Skin epidermis (tissue), 12 donors: ENCODE data around the gene SLC25A22.

Source experiments
- H3K27ac ChIP-seq, 21 experiments: fragments of 200-600 bp; sonication (generic) in 11 of 21; one replicate each; pipeline ENCODE4 v1.5.0; 2020; ENCODE audit warnings: mild to moderate bottlenecking in 3 of 21, inconsistent platforms in 2 of 21, moderate library complexity in 2 of 21
- H3K4me3 ChIP-seq, 7 experiments: fragments of 200-600 bp; sonication (generic) in 2 of 7; one replicate each; pipeline ENCODE4 v1.5.0; 2020; ENCODE audit warnings: inconsistent platforms in 2 of 7, mild to moderate bottlenecking in 2 of 7, moderate library complexity in 1 of 7

The SLC25A22 gene

DNA sequence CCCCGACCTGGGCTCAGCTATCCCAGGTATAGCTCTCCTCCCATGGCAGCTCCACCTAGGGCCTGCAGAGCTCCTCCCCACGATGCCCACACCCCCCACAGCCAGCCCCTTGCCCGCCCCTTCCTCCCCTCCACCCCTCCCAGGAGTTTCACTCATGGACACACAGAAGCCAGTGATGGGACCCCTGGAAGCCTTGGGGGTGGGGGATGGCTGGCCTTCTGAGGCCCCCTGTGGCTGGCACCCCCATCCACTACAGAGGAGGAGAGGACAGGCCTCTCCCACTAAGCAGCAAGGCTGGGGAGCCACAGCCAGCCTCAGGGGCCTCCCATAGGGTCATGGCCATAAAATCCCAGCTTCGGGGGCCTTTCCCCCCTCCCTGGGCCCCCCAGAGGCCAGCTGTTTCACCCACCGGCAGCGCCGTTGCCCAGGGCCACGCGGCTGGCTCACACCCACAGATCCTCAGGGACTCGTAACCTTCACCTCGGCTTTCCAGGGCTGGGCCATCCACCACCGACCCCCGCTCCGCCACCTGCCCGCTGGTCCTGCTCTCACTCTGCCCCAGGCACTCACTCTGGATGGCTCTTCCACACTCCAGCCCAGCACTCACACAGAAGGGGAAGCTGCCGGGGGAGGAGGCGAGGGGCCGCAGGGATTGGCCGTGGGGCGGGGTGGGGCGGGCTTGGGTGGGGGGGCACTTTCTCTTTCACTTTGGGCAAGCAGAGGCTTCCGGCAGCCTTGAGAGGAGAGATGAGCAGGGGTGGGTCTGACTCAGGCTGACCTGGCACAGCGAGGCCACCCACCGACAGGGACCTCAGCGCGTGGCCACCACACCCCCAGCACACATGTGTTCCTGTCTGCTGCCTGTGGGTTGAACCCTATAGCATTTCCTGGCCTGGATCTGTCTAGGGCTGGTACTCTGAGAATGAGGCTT, 2.2 kb downstream of the SLC25A22 start:
- H3K27ac ChIP-seq, result peak overlapping the region; percentile 34 to 91 (median 84)
- peak overlapping the region; percentile 63 to 90 (median 77) for H3K4me3 ChIP-seq

DNA sequence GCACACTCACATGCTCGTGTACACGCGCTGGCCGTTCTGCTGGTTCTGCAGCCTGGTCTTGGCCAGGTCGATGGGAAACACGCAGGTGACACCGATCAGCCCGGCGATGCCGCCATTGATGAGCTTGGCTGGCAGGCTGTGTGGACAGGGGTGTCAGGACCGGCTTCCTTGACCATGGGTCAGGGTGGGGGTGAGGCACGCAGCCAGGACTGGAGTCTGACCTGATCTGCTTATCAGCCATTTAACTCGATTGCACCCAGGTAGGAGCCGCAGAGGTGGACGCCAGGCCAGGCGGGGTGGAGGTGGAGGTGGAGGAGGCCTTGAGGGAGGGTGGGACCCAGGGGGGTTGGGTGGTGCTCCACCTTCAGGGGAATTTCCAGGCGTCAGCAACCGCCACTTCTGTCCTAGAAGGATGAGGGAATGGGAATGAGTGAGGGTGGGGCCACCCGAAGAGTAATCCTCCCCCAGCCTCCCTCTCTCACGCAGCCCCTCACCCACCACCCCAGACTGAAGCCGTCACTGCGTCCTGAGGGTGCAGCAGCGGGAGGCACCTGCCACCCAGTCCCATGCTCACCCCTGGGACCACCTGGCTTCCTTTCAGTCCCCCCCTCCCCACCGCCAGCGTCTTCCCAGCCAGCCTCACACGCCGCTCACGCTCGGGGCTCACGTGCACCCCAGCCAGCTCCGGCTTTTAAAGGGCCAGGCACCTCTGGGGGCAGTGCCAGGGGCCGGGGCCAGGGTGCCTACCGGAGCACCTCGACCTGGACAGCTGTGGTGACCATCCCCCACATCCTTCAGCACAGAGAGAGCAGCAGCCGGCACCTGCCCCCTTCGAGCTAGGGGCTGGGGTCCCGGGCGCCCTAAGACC, 3.1 kb downstream of the SLC25A22 start:
- peak overlapping the region; percentile 63 to 90 (median 77) for H3K4me3 ChIP-seq
- H3K27ac ChIP-seq, result peak overlapping the region in 19 of 21 experiments; percentile 71 to 91 (median 84)

DNA sequence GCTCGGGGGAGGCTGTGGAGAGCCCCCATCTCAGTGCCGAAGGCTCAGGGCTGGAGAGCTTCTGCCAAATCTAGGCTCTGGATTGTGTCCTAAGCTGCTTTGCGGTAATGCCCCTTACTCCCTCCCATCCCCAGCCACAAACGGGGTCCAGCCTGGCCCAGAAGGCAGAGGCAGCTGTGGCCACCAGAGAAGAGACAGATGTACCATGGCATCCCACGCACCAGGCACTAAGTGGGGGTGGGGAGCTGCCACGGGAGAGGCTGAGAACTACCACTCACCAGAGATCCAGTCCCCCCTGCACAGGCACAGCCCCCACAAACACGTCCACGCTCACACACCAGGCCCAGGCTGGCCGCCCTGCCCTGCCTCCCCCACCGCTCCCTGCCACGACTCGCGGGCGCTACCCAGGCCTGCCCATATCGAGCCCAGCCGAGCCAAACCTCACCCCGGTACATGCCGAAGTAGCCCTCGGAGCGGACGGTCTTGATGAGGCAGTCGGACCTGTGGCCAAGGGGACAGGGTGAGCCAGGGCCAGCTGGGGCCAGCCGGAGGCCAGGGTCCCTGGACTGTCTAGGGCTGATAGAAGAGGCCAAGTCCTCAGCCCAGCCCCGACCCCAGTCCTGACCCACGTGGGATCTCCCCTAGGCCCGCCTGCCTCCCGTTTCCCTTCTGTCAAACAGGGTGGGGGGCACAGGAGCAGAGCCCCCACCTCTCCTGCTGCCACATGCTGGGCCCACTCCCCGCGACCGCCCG, 3.9 kb downstream of the SLC25A22 start:
- H3K27ac ChIP-seq, result peak overlapping the region in 1 of 21 experiments; percentile 5

DNA sequence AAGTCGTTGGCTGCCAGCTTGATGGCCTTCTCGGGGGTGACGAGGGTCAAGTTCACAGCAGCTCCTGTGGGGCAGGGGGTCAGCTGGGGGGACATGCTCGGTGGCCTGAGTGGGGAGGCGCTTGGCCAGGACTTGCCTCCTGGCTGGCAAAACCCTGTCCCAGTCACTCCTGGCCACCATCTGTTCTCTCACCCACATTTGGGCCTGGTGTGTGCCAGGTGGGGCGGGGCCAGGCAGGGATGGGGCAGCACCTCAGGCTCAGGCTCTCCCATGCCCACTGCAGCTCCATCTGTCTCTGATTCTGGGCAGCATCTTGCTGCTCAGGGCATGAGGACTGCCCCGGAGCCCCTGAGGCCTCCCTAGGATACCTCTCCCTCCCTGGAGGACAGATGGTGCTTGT, 4.5 kb downstream of the SLC25A22 start:
- Histone ChIP-seq H3K4me3 (no peak overlapping the region), H3K27ac (no peak overlapping the region)

More for the DNA sequence above, 3.9 kb downstream of the SLC25A22 start:
- H3K4me3 ChIP-seq, result no peak overlapping the region

DNA sequence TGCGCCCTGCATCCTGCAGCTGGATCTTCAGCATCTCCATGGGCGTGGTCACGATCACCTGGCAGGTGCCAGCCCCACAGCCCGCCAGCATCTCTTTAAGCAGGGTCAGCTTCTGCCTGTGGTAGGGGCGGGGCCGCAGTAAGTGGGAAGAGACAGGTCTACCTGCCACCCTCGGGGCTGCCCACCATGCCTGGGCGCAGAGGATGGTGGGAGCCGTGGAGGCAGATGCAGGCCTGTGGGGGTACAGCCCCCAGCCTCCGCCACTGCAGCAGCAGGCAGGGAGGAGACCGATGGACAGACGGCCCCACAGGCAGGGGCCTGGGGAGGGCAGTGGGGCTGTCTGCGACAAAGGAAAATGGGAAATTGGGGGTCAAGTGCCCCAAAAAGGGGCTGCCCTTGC, 5.2 kb downstream of the SLC25A22 start:
- H3K4me3 ChIP-seq, result no peak overlapping the region
- no peak overlapping the region for H3K27ac ChIP-seq

DNA sequence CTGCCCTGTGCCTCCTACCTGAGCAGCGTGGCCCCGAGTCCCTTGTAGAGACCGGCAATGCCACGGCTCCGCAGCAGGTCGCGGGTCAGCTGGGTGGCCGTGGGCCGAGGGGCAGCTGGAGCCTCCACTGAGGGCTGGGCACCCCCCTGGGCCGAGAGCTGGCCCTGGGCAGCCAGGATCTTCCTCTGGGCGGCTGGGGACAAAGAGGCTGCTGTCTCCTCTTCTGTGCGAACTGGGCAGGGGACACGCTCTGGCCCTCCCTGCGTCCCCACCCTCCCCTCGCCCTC, 5.6 kb downstream of the SLC25A22 start:
- Histone ChIP-seq H3K27ac (no peak overlapping the region), H3K4me3 (no peak overlapping the region)

DNA sequence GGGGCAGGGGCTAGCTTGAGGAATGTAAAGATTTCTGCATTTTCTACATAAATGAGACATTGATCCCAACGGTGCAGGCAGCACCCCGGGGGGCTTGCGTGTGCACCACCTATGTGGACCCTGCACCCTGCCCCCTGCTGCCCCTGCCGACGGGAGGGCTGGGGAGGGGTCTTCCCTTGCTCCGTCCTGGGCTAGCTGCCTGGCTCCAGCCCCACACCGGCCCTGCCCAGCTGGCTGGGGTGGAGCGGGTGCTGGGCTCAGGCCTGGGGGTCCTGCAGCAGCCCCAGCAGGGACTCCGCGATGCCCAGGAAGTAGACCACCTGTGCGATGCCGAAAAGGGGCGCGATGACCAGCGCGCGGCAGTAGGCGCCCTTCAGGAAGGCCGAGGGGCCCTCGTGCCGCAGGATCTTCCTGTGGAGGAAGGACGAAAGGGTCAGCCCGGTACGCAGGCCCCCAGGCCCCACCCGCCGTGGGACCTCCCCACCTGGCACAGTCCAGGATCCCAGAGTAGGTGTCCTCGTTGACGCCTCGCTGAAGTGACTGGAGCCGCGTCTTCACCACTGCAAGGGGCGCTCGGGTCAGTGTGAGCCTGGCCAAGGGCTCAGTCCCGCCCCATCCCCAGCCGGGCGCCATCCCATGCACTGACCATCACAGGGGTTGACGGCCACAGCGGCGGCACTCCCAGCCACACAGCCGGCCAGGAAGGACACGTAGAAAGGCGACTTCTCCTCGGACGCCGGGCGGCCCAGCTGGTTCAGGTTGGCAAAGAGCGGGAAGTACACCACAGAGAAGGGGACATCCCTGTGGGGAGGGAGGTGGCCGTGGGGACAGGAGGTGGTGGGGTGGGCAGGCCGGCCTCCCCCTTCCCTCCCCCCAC, 6.2 kb downstream of the SLC25A22 start:
- Histone ChIP-seq H3K27ac (no peak overlapping the region), H3K4me3 (no peak overlapping the region)

DNA sequence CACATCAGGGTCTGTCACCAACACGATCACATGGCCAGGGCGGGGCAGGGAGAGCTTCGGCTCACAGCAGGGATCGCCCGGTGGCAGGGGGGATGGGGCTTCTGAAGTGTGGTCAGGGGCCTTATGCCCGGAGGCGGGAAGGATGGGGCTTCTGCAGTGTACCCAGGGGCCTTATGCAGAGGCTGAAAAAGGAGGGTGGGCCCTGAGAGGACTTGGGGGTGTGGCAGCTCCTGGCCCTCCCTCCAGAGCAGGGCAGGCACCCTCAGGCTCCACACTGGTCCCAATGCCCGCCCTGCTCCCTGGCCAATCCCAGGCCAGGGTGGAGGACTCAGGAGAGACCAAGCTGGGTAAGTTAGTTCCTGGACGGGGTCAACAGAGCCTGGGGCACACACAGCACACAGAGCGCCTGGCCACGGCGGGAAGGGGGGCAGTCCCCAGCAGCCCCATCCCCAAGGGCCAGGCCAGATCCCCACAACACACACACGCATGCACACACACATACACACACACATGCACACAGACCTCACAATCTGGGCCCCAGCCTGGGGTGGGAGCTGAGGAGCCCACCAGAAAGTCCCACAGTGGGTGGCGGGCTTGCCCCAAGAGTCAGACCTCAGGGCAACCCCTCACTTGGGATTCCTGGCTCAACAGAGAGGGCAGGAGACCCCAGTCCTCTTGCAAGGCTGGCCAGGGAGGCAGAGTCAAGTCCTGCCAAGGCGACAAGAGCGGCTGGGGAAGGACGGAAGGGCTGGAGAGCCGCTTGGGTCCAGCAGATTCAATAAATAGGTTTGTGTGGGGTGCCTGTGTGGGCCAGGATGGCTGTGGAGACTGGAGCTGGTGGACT, 7.1 kb downstream of the SLC25A22 start:
- peak overlapping the region in 1 of 21 experiments; percentile 35 for H3K27ac ChIP-seq
- no peak overlapping the region for H3K4me3 ChIP-seq

DNA sequence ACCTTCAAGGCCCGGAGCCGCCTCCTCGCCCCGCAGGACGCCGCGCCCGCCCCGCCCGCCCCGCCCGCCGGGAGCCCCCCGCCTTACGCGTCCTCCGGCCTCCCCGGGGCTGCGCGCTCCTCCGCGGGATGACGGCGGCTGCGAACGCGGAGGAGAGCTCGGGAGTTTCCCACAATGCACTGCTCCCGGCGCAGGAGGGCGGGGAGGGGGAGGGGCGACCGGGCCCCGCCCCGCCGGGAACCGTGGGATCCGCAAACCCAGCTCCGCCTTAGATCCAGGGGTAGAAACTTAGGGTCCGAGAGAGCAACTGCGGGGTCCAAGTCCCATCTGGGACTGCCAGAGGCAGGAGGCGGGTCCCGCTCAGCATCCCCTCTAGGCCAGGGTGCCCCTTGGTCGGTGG, 8.1 kb downstream of the SLC25A22 start, which contains the start of gene CEND1:
CEND1 (minus strand) TSS at position 148 of the 400 bp plus-strand sequence. CDS start 1,514 bp downstream, outside the sequence.
- H3K27ac ChIP-seq, result peak within 1 kb of the TSS in 1 of 21 experiments; percentile 35

DNA sequence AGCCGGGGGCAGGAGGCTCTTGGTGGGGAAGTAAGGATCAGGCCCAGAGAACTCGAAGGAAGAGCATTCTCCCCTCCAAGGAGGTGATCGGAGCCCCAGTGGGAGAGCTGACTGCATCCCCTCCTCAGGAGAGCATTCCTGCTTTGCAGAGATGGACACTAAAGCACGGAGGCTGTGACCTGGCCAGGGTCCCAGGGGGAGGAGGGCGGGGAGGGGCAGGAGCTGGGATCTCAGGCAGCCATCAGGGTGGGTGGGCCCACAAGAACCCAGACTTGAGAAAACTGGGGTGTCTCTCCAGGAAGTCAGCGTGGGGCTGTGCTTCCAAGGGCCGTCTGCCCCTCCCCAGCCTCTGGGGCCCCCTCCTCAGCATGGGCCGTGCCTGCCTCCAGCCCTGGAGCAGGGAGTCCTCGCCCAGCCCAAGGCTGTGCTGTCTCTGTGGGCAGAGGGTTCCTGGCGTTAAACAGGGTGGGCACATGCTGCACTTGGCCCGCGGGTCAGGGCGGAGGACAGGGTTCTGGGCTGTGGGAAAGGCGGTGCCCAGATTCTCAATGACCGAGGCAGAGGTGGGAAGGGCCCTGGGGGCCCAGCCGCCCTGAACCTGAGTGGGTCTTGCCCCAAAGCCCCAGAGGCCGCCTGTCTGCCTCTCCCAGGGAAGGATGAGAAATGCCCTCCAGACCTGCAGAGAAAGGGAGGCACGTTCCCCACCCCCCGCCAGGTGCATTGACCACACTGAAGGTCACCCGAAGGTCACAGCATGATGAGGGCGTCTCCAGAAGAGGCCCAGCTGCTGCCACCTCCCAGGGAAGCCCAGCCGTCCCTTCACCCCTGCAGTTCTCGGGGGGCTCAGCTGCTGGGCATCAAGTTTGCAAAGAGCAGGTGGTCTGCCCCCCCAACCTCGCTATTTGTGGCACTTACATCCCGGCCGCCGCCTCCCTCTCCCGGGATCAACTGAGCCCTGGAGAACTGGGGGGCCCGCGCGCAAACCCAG, 8.8 kb downstream of the SLC25A22 start:
- peak overlapping the region in 1 of 21 experiments; percentile 35 for H3K27ac ChIP-seq
- H3K4me3 ChIP-seq, result no peak overlapping the region

More for the DNA sequence above, 8.1 kb downstream of the SLC25A22 start, which contains the start of gene CEND1:
- no peak within 1 kb of the TSS for H3K4me3 ChIP-seq

DNA sequence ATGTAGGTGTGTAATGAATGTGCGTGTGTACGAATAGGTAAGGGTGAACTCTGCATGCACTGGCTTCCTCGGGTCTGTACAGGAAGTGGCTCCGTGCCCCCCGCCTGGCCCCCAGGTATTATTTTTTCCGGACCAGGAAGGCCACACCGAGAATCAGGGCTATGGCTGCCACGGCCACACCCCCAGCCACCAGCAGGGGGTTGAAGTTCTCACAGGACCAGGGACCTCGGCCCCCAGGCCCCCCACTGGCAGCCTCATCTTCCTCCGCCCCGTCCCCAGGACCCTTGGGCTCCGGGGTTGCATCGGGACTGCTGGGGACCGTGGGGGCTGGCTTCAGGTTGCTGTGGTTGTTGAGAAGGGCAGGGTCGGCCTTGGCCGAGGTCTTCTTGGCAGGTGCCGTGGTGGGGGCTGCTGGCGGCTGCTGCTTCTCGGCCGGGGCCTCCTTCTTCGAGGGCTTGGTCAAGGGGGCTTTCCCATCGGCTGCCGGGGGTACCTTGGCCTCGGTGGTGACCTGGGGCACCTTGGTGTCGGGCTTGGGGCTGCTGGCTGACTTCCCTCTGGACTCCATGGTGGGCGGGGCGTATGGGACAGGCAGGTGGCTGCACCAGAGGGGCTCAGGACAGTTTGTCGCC, 10.0 kb downstream of the SLC25A22 start:
- Histone ChIP-seq H3K27ac (no peak overlapping the region), H3K4me3 (no peak overlapping the region)

DNA sequence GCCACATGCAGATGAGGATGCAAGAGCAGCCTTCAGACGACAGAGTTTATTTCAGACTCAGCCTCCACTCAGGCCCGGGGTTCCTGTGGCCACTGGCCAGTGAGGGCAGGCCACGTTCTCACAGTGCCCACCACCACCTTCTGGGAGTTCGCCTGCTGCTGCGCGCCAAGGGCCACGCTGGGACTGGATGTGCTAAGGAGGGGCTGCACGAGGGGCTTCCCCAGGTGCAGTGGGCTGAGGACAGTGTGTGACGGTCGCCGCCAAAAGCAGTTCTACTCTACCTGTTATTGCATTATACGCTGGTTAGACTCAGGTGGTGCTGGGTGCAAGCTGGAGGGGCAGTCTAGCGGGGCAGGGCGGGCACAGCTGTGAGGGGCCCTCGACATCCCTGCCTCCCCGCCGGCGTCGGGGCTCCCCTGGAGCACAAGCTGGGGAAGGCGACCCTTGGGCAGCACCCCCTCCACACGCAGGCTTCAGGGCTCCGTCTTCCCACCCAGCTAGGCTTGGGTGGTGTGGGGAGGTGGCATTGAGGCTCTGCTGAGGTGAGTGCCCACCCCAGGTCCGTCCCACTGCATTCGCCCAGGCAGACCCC, 10.9 kb downstream of the SLC25A22 start:
- H3K27ac ChIP-seq, result no peak overlapping the region
- no peak overlapping the region for H3K4me3 ChIP-seq

DNA sequence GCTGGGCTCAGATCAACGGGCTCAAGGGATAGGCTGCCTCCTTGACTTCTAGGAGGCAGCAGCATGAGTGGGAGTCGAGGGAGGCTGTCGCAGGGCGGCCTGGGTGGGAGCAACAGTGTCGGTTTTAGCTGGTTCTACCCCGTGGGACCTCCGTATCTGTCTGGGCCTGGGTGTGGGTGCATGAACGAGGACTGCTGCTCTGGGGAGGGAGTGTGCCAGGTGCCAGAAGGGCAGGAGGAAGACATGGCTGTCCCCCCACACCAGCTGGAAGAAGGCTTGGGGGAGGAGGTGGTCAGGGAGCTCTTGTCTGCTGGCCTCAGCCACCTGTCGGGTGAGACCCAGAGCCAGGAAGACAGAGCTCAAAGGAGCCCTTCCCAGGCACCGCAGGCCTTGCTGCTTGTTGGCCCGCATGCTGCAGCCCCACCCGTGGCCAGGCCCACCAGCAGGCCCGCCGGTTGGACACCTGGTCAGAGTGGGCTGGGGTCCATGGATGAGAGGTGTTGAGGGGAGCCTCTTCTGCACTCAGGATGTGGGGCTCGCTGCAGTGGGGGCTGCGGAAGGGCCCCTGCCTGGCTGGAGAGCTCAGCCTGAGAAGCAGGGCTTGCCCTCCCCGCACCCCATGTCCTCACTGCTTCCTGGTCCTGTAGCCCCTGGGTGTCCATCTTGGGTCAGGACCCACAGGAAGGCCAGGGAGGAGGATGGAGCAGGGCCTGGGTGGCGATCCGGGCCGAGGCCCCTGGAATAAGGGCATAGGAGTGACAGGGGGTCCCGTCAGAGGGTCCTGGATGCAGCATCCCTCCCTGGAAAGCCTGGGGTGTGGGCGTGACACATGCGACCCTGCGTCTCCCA, 11.6 kb downstream of the SLC25A22 start:
- Histone ChIP-seq H3K4me3 (no peak overlapping the region), H3K27ac (no peak overlapping the region)

DNA sequence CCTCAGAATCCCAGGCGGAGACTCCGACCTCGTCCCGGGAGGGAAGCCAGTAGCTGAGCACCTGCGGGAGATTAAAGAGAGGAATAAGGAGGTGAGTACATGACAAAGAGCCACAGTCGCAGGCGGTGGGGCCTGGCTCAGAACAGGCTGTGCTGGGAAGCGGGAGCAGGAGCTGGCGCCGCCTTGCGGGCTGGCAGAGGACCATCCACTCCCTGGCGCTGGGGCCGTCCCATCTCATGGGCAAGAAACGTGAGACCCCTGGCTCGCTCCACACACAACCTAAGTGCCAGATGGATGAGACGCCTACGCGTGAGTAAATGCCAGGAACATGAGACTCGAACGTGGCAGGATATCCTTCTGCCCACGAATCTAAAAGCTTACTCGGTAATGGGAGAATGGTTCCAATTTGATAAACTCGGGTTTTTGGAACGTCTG, 14.5 kb downstream of the SLC25A22 start:
- Histone ChIP-seq H3K27ac (peak overlapping the region in 6 of 21 experiments; percentile 5 to 60 (median 30)), H3K4me3 (no peak overlapping the region)
